Middle frontal gyrus (tissue), 1 donor: ENCODE data around the gene RANBP3.

Experiments used
- DNase-seq: peaks from one replicate; pipeline ENCODE4 v3.0.0-alpha.2; 2015; ENCODE audit warnings: low spot score; ENCODE audit errors: extremely low spot score

The RANBP3 gene

DNA sequence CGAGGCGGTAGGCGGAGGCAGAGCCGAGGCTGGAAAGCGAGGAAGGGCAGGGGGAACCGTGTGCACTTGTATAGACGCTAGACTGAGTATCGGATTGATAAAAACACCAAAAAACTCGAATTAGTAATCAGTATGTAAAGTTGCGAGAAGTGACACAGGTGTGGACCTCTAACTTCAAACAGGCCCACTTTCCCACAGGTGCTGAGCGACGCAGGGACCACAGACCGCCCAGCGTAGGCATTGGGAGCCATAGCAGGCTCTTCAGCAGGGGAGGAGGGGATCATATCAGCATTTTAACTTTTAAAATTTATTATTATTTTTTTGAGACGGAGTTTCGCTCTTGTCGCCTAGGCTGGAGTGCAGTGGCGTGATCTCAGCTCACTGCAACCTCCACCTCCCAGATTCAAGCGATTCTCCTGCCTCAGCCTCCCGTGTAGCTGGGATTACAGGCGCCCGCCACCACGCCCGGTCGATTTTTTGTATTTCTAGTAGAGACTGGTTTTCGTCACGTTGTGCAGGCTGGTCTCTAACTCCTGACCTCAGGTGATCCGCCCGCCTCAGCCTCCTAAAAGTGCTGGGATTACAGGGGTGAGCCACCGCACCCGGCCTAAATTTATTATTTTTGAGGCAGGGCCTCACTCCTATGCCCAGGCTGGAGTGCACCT is 72.7 kb downstream of the RANBP3 start:
- no peak for DNase-seq

DNA sequence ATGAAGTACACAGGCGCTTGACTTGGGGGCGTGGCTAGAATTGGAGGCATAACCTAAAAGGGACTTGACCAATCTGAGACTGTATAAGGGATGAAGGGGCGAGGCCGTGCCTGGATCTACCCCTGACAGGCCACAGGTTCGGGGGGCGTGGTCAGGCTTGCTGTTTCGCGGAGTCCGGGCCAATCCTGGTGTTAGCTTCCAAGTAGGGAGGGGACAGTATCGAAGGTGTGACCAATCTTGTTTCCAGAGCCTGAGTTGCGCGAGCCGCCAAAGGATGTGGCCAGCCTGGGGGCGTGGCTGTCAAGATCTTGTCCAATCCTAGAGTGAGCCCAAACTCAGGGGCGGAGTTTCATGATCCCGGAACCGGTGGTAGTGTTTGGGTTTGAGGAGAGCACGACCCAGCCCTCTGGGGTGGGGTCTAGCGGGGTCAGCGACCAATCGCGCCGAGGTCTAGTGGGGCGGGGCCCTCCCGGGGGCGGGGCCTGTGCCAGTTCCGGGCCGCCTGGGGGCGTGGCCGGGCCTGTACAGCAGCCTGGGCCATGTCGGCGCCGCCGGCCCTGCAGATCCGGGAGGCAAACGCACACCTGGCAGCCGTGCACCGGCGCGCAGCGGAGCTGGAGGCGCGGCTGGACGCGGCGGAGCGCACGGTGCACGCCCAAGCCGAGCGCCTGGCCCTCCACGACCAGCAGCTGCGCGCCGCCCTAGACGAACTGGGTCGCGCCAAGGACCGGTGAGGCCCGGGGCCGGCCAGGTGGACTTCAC is 73.4 kb downstream of the RANBP3 start, which contains the start of gene VMAC:
TSS of gene VMAC (plus strand) at position 521 of the 762 bp plus-strand sequence. CDS start at position 540, 19 bp downstream.
- peak; percentile 99 for DNase-seq

DNA sequence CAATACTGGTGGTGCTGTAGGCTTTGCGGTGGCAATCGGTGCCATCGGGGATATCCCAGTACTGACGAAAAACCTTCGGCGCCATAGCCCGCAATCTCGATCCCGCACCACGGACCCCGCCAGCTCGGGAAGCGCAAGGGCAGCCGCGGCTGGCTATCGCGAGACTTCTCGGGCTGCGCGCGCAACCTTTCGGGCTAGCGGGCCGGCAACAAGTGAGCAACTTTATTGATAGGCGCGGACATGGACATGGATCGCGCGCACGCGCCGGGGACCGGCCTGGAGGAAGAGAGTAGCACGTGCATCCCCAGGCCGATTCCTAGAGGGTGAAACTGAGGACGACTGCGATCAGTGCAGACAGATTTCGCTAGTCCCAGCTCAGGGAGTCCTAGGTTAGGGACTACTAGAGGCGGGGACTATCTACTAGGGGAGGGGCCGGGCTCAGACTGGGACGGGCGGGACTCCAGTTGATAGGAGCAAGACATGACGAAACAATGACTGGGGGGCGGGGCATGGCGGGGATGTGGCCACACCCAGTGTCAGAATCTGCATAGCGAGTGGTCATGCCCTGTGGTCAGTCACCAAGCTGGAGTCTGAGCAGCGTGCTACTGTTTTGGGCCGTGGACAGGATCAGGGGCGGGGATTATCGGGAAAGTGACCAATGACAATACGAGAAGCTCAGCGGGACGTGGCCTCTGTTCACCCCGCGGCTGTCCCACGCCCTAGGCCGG is 74.2 kb downstream of the RANBP3 start, which contains the start of gene NDUFA11:
TSS of gene NDUFA11 (minus strand) at position 167 of the 728 bp plus-strand sequence. CDS start at position 85, 82 bp downstream.
- DNase-seq, result peak; percentile 89

DNA sequence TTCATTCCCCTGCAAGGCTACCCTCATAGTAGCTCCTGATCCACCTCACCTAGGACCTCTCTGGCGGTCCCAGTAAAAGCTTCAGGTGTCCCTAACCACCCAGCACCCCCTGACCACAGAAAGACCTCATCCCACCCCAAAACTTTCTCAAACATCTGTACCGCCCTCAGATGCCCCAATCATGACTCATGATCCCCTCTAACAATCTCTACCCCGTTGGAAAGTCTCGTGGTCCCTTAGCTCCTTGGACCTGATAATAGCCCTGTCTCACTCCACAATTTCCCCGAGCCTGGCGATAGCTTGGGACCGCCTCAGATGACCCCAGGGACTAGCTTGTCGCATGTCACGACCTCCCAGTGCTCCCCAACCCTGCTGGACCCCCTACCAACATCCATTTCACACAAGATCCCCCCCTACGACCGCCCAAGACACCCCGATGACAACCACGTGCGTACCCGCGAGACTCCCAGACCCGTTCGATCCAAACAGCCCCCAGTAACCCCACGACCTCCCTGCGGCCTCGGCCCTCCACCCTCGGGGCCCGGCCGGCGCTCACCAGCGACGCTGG is 74.8 kb downstream of the RANBP3 start:
- DNase-seq, result no peak

DNA sequence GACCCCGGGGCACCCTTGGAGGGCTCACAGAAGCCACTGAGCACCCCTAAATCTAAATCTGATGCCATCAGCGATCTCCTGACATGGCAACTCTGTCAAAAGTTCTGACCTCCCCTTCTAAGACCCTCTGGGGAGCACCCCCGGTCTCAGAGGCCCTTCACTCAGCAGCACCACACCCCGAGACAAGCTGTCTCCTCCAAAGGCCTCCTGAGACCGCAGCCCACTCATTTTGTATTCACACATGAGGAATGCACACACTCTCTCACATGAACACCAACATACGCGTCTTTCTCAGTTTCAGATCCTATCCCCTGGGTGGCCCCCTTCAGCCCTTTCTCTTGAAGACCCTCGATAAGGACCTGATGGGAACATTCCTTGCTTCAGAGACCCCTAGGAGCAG is 77.0 kb downstream of the RANBP3 start:
- DNase-seq, result no peak

DNA sequence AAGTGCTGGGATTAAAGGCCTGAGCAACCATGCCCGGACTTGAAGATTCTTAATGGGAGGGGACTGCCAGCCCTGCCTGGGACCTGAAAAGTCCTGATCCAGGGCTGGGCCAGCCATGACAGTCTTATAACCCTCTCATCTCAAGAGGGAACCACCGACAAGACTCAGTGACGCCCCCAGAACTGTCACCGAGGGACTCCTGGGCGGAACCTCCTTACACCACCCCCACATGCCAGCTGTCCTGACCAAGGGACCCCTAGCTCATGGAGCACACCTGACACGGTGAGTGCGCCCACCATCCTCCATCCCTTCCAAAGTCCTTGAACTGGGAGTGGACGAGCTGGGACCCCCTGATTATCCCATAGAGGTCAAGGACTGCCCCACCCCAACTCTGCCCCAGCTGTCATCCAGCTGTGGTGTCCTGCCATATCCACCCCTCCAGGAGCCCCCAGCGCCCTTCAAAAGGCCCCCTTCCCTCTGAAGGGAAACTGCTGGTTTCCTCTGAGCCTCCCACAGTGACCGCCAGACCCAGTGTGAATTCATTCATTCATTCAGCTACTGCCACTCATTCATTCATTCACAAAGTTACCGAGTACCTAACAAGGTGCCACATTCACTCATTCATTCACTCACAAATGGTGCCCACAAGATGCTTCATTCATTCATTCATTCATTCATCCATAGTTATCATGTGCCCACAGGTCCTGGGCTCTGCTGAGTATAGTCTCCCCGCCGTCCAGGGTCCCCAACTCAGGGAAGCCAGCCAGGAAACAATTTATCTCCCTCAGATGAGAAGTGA is 78.0 kb downstream of the RANBP3 start:
- DNase-seq, result no peak

DNA sequence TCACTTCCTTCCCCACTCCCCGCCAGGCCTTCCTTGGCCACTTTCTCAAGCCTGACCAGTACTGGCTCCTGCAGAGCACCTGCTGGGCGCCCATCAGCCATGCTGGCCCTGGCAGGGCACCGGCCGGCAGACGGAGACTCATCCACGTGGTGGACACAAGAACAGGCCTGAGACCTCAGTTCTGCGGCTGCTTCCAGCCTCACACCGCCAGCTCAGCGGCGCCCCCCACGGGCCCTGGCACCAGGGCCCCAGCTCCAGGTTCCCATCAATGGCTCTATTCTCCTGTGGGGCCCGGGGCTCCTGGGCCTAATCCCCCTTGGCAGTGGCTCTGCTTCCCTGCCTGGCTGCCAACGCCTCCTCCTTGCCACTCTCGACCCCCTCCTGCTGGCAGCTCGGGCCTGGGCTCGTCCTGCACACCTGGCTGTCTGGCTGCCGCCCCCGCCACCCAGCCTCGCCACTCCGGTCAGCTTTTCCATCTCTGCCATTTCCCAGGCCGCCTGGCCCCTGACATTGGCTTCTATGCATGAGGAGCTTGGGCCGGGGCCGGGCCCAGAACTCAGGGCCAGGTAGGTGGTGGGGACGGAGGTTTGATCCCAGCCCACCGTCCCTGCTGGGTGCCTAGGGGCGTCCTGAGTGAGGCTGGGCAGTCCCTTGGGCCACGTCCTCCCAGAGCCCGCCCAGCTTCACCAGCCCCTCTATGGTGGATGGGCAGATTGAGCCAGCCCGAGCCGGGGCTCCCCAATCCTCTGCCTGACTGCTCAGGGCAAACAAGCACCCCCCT is 80.6 kb downstream of the RANBP3 start:
- no peak for DNase-seq

DNA sequence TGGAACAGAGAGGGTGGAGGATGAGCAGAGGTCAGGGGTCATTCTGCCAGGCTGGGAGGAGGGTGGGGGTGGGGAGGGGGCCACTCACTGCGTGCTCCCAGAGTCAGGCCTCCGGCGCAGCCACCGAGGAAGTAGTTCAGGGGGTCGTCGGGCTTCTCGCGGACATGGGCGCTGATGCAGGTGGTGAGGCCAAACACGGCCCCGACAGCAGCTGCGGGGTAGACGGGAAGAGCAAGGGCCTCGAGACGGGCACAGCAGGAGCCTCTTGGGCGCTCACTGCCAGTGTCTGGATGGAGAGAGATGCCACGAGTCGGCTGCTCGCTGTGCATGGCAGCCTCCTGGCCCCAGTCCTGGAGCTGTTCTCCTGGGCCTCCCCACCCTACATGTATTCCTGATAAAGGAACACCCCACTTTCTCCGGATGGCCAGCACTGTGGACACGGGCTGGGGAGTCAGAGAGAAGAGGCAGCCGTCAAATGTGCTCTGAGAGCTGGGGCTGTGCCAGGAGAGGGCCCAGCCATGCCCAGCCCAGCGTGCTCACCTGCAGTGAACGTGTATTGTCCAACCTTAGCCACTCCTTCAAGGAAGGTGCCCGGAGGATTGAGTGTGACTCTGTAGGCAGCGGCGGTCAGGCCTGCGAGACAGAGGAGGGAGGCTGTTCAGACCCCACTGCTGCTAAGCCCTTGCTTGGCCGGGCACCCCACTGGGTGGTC is 81.4 kb downstream of the RANBP3 start:
- no peak for DNase-seq

DNA sequence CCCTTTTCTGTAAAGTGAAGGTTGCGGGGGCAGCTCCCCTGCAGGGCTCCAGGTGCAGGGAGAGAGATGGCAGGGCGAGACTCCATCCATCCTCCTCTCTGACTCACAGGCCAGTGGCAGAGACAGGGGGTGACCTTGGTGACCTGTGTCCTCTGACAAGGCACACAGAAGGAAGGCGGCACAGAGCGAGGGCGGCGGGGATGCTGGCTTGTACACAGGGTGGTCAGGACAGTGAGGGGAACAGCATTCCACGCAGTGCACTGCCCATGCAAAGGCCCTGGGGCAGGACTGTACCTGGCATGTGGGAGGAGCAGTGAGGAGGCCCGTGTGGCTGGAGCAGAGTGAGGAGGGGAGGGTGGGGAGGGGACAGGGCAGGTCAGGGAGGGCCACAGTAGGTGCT is 82.0 kb downstream of the RANBP3 start:
- DNase-seq, result no peak

DNA sequence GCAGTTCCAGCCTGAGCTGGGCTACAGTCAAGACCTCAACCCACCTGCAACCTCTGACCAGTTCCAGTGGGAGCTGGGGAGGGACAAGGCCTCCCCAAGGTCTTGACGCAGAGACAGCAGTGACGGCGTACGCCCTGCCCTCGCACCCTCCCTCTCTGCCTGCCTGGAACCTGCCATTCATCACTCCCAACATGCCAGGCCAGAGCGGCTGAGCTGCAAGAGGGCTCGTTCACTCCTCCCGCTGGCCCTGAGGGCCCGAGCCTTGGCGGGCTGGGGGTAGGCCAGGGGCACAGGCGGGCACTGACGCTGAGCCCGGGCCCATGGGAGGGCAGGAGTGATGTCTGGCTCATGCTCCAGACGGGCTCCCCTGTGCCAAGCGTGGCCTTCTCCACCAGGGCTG is 82.5 kb downstream of the RANBP3 start:
- no peak for DNase-seq

DNA sequence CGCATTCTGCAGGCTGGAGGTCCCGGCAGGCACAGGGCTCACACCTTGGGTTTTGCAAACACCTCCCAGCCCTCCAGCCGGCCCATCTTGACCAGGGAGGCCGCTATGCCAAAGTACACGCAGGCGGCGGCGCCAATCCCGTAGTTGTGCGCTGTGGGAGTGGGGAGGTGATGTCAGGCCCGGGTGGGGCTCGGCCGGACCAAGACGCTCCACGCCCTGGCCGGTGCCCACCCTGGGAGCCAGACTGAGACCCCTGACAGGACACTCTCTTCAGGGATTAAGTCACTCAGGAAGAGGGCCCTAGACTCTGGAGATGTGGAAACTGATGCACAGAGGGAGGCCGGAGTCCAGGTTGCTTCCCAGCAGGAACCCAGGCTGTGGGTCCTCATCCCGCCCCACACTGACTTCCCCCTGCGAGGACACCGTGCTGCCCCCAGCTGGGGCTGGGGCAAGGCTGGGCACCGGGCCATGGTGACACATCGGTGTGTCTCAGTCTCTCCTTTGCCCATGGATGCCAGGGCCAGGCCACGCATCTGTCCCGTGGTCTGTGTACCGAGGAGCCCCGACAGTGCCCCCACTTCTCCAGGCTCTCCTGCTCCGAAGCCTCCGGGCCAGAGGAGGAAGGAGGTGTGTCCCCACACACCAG is 83.1 kb downstream of the RANBP3 start:
- no peak for DNase-seq

DNA sequence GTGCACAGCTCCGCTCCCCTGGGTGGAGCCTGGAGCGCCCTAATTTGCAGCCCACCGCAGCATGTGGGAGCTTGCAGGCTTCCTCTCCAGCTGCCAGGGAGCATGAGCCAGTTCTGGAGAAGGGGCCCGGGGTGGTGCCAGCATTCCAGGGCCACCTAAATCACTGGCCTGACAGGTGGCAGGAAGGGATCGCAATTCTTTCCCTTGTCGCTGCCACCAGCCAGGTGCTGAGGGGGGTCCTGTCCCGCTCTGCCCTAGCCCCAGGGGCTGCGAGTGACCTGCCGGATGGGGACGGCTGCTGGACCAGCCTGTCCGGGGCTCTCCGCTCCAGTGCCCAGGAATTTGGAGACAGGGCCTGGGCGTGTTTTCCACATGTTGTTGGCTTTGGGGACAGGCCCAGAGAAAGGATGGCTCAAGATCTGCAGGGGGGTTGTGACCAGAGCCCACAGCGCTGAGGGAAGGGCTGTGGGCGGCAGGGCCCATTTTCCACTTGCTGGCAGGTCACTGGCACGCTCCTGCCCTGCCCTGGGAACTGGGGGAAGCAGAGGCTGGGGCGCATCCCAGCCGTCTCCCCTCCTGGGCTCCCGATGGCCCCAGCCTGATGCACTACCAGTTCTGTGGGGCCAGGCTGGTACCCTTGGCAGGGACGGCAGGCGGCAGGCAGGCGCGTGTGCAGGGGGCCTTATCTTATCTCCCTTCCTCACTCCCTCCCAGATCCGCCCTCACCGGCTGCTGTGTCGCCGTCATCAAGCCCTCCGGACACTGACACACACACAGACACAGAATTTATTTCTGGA is 83.8 kb downstream of the RANBP3 start:
- DNase-seq, result no peak

DNA sequence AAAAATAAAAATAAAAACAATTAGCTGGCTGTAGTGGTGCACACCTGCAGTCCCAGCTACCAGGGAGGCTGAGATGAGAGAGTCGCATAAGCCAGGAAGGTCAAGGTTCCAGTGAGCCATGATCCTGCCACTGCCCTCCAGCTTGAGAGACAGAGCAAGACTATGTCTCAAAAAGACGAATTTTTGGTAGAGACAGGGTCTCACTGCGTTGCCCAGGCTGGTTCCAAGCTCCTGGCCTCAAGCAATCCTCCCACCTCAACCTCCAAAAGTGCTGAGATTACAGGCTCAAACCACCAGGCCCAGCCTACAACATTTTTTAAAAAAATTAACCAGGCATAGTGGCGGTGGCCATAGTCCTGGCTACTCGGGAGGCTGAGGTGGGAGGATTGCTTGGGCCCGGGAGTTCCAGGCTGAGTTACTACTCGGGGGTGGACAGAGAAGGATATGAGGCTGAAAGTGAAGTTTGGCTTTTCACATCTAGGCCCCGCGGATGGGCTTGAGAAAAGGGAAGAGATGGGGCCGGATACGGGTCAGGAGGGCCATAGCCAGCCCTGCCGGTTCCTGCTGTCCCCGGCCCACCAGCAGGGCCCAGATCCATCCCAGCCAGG is 84.5 kb downstream of the RANBP3 start:
- no peak for DNase-seq

DNA sequence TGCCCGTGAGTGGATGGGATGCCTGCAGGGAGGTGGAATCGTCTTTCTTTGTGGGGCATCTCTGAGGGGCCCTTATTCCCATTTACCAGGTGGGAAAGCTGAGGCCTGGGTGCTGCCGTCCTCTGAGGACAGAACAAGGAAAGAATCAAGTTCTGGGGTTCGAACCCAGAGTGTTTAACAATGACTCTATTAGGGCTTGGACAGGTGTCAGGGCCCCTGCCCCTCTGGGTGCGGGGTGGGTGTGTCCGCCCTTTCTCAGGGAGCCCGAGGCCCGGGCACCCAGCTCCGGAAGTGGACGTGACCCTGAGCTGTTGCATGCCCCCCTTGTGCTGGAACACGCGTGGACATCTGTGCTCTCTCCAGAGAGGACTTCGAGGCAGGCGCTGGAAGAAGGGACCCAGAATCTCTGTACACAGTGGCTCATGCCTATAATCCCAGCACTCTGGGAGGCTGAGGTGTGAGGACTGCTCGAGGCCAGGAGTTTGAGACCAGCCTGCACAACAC is 85.1 kb downstream of the RANBP3 start:
- DNase-seq, result no peak

DNA sequence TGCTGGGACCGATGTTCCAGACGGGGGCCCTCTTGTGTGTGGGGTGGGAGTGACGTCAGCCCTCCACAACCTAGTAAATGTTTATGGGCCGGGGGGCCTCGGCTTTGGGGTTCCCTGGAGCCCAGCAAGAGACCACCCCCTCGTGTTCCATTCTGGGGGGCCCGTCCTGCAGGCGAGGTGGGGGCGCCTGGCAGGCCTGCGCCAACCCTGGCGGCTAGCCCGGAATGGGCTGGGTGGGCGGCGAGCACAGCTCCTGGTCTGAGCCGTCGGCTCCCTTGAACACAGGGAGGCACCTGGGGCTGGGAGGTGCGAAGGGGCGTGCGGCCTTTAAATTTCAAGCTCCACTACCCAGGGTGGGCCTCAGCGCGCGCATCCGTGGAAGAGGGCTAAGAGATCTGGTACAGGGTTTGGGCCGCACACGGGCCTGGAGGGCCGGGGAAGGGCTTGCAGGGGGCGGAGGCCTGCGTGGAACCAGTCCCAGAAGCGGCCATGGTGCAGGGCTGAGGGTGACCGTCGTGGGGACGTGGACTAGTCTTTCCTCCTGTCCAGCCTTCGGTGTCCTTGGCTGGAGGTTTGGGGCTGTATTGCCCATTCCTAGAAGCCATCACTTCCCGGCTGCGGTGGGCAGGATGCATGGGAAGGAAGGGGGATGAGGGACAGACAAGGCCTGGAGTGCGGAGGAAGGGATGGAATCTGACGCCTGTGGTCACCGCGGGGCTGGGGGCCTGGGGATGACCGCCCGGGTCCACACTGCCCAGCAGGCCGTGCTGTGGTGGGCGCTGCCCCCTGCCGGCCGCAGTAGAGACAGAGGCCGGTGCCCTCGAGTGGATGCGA is 85.8 kb downstream of the RANBP3 start:
- DNase-seq, result no peak

DNA sequence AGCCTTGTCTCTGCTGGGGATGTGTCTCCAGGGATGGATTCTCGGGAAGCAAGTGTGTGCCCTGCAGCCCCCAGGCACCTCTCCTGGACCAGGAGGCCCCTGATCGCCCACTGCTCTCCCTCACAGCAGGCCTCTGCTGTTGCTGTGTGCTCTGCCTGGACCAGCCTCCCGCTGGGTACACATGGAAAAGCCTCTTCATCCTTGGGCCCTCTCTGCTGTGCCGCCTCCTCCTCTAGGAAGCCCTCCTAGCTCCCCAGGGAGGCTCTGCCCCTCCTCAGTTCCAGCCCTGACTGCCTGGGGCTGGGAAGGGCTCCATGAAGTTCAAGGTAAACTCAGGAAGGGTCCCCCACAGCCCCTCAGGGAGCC is 86.4 kb downstream of the RANBP3 start:
- DNase-seq, result no peak

DNA sequence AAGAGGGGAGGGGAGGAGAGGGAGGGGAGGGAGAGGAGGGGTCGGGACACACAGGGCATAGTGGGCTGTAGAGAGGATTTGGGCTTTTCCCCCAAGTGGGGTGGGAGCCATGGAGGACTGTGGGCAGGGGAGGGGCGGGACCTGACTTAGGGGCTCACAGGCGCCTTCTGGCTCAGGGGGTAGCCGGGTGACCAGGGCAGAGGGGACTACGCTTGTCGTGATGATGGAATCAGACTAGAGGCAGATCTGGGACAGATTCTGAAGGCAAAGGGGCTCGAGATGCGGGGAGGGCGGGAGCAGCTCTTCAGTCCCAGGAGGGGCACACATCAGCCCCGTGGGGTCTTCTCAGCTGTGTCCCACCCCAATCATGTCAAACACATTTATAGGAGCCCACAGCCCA is 87.8 kb downstream of the RANBP3 start:
- no peak for DNase-seq
